Activated CD8-positive, alpha-beta memory T cell treated with anti-CD3 and anti-CD28 coated beads, Interleukin-2, amount 50 U/mL, for 1 hour (primary cell): Measurements from ENCODE around the gene MAD1L1.

ENCODE experiments used
- DNase-seq: peaks from one replicate; pipeline ENCODE4 v3.0.0-alpha.2; 2020; ENCODE audit errors: extremely low read depth

Gene MAD1L1

GRCh38 chr7:2141021-2141410, 91.7 kb downstream of the MAD1L1 start:
- DNase-seq = no peak

- DNase-seq = no peak
Measured at GRCh38 chr7:2140216-2141020, 92.3 kb downstream of the MAD1L1 start.

- no peak for DNase-seq
Measured at GRCh38 chr7:2139004-2139699, 93.6 kb downstream of the MAD1L1 start.

GRCh38 chr7:2138146-2138765, 94.5 kb downstream of the MAD1L1 start:
- DNase-seq = peak; percentile 36

GRCh38 chr7:2134740-2135139, 98.0 kb downstream of the MAD1L1 start:
- no peak for DNase-seq

DNA sequence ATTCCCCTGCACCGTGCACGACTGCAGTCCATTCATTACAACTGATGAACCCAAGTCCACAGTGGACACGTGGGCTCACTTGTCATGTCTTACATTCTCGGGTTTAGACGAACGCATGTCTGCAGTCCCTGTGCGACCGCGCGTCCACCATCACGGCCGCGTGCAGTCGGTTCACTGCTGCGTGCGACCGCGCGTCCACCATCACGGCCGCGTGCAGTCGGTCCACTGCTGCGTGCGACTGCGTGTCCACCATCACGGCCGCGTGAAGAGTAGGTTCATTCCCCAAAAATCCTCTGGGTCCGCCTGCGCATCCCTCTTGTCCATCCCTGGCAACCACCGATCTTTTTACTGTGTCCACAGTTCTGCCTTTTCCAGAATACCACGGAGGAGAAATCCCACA, 100.5 kb downstream of the MAD1L1 start:
- no peak for DNase-seq

GRCh38 chr7:2131800-2132199, 100.9 kb downstream of the MAD1L1 start:
- DNase-seq = no peak

DNA sequence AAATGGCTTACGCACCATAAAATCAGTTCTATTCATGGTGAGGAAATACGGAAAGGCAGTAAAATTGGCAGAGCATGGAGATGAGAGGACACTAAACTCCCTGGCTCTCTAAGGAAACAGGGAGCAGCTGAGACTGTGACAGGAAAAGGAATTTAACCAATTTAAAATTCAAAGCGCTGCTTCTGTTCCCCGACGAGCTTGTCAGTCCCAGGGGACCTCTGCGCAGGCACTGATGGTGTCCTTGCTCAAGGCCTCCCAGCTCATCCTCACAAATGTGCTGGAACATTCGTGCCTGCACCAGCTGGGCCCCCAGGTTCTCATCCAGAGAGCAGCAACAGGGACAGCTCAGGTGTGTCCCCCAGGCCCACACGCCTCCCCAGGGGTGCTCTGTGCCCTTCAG, 101.4 kb downstream of the MAD1L1 start:
- DNase-seq = no peak

DNA sequence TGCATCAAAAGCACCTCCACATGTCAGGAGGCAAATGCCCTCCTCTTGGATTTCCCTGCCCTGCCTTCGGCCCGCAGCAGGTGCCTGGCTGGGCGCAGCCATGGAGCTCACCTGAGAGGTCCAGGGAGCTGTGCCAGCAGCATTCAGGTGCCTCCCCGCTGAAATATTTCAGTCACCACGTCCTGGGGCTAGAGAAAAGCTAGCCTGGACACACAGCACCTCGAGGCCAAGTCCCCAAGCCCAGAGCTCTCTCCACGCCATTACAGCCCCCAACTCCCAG, 102.7 kb downstream of the MAD1L1 start:
- DNase-seq = no peak

GRCh38 chr7:2129323-2130095, 103.2 kb downstream of the MAD1L1 start:
- DNase-seq = no peak

GRCh38 chr7:2128601-2129322, 104.0 kb downstream of the MAD1L1 start:
- DNase-seq = no peak

DNA sequence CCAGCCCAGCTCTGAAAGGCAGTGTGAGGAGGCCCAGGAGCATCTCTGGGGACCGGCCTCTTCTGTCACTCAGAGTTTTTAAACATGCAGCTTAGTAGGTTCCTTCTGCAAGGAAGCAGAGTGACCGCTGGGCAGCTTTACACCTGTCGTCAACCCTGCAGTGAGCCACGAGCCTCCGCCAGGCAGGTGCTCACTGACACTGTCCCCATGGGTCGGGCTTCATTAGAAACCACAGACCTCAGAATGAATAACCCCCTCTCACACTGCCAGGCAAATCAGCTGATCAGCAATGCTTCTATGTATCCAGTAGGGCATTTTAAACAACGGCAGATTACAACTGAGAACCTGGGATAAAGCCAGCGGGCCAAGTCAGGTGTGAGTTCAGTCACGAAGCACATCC, 106.1 kb downstream of the MAD1L1 start:
- no peak for DNase-seq

DNA sequence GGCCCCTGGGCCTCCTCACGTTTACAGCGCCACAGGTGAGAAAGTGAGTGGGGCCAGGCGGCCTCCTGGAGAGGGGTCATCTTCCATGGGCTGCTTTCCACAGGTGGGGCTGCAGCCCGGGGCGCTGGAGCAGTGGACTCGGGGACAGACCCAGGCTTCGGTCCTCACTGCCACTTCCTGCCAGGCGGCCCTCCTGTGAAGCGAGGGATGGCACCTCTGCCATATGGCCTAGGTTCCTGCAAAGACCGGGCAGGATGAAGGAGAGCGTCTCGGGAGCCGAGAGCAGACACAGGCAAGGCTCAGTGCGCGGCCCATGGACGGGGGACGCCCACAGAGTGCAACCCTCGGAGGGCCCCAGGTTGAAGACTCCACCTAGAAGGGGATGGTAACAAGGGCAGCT, 106.8 kb downstream of the MAD1L1 start:
- no peak for DNase-seq

- no peak for DNase-seq
Measured at GRCh38 chr7:2124604-2125345, 108.0 kb downstream of the MAD1L1 start.

GRCh38 chr7:2123916-2124315, 108.8 kb downstream of the MAD1L1 start:
- DNase-seq = no peak

GRCh38 chr7:2123360-2123759, 109.4 kb downstream of the MAD1L1 start:
- DNase-seq = no peak

DNA sequence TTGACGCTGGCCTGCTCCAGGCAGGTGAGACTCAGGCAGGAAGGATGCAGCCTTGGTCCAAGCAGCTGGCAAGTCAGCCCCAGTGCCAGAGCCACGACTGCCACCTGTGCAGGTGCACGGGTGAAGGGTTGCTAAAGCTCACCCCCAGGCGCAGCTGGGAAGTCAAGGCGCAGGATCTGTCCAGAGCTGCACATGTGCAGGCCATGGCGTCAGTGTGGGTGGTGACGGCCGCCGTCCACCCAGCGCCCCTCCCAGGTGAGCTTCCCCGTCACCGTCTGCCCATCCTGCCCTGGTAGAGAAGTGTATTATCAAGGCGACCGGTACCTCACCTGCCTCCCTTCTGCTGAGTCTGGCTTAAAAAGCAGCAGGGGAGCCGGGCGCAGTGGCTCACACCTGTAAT, 110.1 kb downstream of the MAD1L1 start:
- DNase-seq = no peak

DNA sequence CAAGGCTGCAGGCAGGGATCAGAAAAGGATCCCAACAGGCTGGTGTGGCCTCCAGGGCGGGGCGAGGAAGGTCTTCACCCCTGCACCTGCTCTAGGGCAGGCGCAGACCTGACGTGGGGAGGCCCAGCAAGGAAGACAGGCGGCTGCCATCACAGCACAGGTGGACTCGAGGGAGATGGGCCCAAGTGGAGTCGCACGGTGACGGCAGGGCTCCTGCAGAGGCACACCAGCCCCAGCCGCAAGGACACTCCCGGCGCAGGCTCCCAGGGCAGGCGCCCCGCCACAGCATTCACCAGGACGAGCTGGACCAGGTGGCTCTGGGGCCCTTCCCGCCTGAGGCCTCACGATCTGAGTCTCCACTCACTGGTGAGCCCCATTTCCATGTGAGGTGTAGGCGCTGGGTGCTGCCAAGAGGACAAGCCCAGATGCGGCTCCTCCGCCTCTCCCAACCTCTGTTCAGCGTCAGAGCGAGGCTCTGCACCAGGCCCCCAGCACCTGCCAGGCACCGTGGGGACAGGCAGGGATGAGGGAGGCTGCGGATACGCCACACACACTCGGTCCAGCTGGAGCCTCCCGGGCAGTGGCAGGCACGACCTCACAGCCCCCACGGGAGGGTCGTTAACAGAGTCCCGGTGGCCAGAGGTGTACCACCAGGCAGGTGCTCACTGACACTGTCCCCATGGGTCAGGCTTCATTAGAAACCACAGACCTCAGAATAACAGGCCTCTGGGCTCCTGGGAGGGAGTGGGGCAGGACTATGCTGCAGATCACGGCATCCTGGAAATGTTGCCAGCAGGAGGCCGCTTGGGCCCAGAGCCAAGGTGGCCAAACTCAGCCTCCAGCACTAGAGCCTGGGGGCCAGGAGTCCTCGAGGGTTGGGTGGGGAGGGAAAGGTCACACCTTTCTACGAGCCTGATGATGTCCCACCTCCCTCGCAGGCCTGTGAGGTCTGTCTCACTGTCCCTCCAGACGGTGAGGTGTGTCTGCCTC, 111.6 kb downstream of the MAD1L1 start:
- no peak for DNase-seq

- peak; percentile 20 for DNase-seq
Measured at GRCh38 chr7:2120251-2120660, 112.5 kb downstream of the MAD1L1 start.
